ENCODE results near the gene CSTF1. TPM values are rescaled to one million over a fixed set of nuclear protein-coding genes. Genes with fewer than 3 reads are reported as not detected.

CSTF1 gene
- total RNA-seq, 1 donor from 2014 or later, result 36.8 TPM

- peaks cover 34% of the 10 kb centered on the region for H3K27me3 Mint-ChIP-seq (ENCODE audit: low read depth)
- no peaks in the 10 kb centered on the region for H3K36me3 Mint-ChIP-seq
- peaks cover 22% of the 10 kb centered on the region for H3K4me1 Mint-ChIP-seq
- TF ChIP-seq CTCF (IDR thresholded peaks at IDR 0.05; ENCODE audit: unreplicated experiment), result no peak
- no peak for DNase-seq (ENCODE audit: low spot score in 2 of 2, unreplicated experiment in 2 of 2)
- peak overlapping the region; percentile 23 for H3K27ac Mint-ChIP-seq
- H3K9me3 Mint-ChIP-seq, result no peaks in the 10 kb centered on the region
- peak overlapping the region; percentile 10 for H3K4me3 Mint-ChIP-seq
These were observed 44.1 kb upstream of the CSTF1 start for GRCh38 chr20:56348305-56348693.

GRCh38 chr20:56348746-56349145 is 43.7 kb upstream of the CSTF1 start:
- DNase-seq (ENCODE audit: low spot score in 2 of 2, unreplicated experiment in 2 of 2), result no peak

GRCh38 chr20:56350842-56351241 is 41.6 kb upstream of the CSTF1 start:
- H3K4me1 Mint-ChIP-seq, result peaks cover 17% of the 10 kb centered on the region
- peaks cover 16% of the 10 kb centered on the region for H3K27me3 Mint-ChIP-seq (ENCODE audit: low read depth)
- TF ChIP-seq CTCF (IDR thresholded peaks at IDR 0.05; ENCODE audit: unreplicated experiment), result no peak
- H3K36me3 Mint-ChIP-seq, result no peaks in the 10 kb centered on the region
- H3K4me3 Mint-ChIP-seq, result no peak overlapping the region
- no peak for DNase-seq (ENCODE audit: low spot score in 2 of 2, unreplicated experiment in 2 of 2)
- no peaks in the 10 kb centered on the region for H3K9me3 Mint-ChIP-seq
- H3K27ac Mint-ChIP-seq, result no peak overlapping the region

More at GRCh38 chr20:56348746-56349145, 43.7 kb upstream of the CSTF1 start:
- no peak overlapping the region for H3K4me3 Mint-ChIP-seq
- H3K27me3 Mint-ChIP-seq (ENCODE audit: low read depth), result peaks cover 33% of the 10 kb centered on the region
- no peaks in the 10 kb centered on the region for H3K9me3 Mint-ChIP-seq
- peaks cover 19% of the 10 kb centered on the region for H3K4me1 Mint-ChIP-seq
- H3K27ac Mint-ChIP-seq, result no peak overlapping the region
- no peaks in the 10 kb centered on the region for H3K36me3 Mint-ChIP-seq
- TF ChIP-seq CTCF (IDR thresholded peaks at IDR 0.05; ENCODE audit: unreplicated experiment), result no peak

GRCh38 chr20:56352345-56353055 is 39.9 kb upstream of the CSTF1 start:
- peaks cover 15% of the 10 kb centered on the region for H3K4me1 Mint-ChIP-seq
- no peak overlapping the region for H3K4me3 Mint-ChIP-seq
- H3K27ac Mint-ChIP-seq, result no peak overlapping the region
- no peaks in the 10 kb centered on the region for H3K36me3 Mint-ChIP-seq
- DNase-seq (ENCODE audit: low spot score in 2 of 2, unreplicated experiment in 2 of 2), result no peak
- peaks cover 10% of the 10 kb centered on the region for H3K27me3 Mint-ChIP-seq (ENCODE audit: low read depth)
- H3K9me3 Mint-ChIP-seq, result no peaks in the 10 kb centered on the region
- TF ChIP-seq CTCF (IDR thresholded peaks at IDR 0.05; ENCODE audit: unreplicated experiment), result no peak

- no peaks in the 10 kb centered on the region for H3K36me3 Mint-ChIP-seq
- H3K4me3 Mint-ChIP-seq, result no peak overlapping the region
- no peak overlapping the region for H3K27ac Mint-ChIP-seq
- H3K27me3 Mint-ChIP-seq (ENCODE audit: low read depth), result peaks cover 10% of the 10 kb centered on the region
- H3K9me3 Mint-ChIP-seq, result no peaks in the 10 kb centered on the region
- no peak for TF ChIP-seq CTCF (IDR thresholded peaks at IDR 0.05; ENCODE audit: unreplicated experiment)
- DNase-seq (ENCODE audit: low spot score in 2 of 2, unreplicated experiment in 2 of 2), result no peak
- peaks cover 6% of the 10 kb centered on the region for H3K4me1 Mint-ChIP-seq
These were observed 39.1 kb upstream of the CSTF1 start for GRCh38 chr20:56353356-56353755.

All from mesothelial cell of epicardium (in vitro differentiated cells).